RWPE1 (cell line): ENCODE measurements around the gene TTLL8.

ENCODE experiments used
- CTCF ChIA-PET: fragments of 350-600 bp; sonication (Branson Sonifier 250); formaldehyde crosslinking; extraction: SDS; loops from one replicate; lab custom pipeline; 2021; lab: Yijun Ruan, JAX
- POLR2A ChIA-PET: fragments of 400-600 bp; formaldehyde crosslinking; extraction: SDS; loops from one replicate; lab custom pipeline; 2020; ENCODE audit warnings: antibody characterized with exemption; ENCODE audit not compliant: low non-redundant PET; lab: Yijun Ruan, JAX
- DNase-seq: peaks from one replicate; pipeline ENCODE4 v3.0.0; 2012; ENCODE audit warnings: low spot score
- H3K27ac ChIP-seq: fragments of 450-650 bp; 2 replicates; pipeline ENCODE4 v1.5.1; 2017
- TF ChIP-seq, protein P1 (sequence below): fragments of 450-650 bp; conservative IDR thresholded peaks from 2 replicates; pipeline ENCODE4 v1.5.1; 2017; ENCODE audit warnings: low read depth, mild to moderate bottlenecking

Gene TTLL8

DNA sequence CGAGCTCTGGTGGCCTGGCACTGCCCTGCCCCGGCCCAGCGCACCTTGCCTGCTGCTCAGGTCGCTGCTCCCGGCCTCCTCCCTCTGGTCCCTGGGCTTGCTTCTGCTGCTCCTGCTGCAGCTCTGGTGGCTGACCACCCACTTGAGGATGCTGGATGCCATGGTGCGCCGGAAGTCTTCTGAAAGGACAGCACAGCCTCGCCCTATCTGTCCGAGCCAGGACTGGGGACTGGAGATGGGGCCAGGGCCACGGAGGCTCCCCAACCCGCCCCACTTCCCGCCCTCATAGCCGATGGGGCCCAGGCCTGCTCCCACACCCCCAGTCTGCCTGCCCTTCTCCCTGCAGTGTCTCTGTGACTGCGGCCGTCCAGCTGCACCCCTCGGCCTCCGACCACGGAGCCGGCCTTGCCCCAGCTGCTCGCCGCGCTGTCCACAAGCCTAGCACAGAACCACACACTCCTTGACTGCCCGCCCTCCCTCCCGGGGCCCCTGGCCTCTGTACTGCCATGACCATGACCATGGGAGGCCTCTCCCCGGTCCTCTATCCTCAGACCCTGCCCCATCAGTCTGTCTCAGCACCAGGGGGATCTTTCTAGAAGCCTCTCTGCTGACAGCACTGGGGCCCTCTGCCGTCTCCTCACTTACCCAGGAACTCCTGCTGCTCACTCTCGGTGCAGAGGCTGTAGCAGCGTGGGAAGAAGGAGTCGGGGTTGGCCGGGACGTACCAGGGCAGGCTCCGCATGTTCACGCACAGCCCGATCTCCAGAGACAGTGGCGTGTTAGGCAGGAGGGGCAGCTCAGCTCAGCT, 12.7 kb downstream of the TTLL8 start:
- no peak for DNase-seq
- ChIA-PET POLR2A (no interaction called here), CTCF (no interaction called here)
- H3K27ac ChIP-seq: no peak overlapping the region
- TF ChIP-seq, protein P1, sequence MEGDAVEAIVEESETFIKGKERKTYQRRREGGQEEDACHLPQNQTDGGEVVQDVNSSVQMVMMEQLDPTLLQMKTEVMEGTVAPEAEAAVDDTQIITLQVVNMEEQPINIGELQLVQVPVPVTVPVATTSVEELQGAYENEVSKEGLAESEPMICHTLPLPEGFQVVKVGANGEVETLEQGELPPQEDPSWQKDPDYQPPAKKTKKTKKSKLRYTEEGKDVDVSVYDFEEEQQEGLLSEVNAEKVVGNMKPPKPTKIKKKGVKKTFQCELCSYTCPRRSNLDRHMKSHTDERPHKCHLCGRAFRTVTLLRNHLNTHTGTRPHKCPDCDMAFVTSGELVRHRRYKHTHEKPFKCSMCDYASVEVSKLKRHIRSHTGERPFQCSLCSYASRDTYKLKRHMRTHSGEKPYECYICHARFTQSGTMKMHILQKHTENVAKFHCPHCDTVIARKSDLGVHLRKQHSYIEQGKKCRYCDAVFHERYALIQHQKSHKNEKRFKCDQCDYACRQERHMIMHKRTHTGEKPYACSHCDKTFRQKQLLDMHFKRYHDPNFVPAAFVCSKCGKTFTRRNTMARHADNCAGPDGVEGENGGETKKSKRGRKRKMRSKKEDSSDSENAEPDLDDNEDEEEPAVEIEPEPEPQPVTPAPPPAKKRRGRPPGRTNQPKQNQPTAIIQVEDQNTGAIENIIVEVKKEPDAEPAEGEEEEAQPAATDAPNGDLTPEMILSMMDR: no peak

DNA sequence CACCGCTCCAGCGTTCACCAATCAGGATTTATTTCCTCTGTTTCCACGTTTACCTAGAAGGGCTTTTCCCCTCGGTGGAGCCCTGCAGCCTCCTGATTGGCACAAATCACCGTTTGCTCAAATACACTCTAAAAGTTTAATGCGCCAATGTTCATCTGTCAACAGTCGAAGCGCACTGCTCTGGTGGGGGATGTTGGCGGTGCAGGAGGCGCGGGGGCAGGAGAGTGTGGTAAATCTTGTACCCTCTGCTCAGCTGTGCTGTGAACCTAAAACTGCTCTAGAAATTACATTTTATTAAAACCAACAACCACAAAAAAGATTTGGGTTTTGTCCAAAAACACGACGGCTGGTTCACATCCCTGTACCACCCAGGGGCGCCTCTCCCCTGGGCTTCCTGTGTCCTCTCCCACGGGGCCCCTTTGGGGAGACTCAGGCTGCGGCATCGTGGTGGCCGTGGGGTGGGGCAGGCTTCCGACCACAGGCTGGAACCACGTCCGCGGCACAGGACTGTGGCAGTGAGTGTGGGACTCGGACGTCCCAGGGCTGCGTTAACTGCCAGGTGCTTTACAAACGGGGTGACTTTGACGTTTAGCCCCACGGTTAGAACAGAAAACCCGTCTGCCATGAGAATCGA, 13.5 kb downstream of the TTLL8 start:
- no peak overlapping the region for H3K27ac ChIP-seq
- TF ChIP-seq, protein P1: no peak
- no peak for DNase-seq
- ChIA-PET CTCF (no interaction called here), POLR2A (no interaction called here)

DNA sequence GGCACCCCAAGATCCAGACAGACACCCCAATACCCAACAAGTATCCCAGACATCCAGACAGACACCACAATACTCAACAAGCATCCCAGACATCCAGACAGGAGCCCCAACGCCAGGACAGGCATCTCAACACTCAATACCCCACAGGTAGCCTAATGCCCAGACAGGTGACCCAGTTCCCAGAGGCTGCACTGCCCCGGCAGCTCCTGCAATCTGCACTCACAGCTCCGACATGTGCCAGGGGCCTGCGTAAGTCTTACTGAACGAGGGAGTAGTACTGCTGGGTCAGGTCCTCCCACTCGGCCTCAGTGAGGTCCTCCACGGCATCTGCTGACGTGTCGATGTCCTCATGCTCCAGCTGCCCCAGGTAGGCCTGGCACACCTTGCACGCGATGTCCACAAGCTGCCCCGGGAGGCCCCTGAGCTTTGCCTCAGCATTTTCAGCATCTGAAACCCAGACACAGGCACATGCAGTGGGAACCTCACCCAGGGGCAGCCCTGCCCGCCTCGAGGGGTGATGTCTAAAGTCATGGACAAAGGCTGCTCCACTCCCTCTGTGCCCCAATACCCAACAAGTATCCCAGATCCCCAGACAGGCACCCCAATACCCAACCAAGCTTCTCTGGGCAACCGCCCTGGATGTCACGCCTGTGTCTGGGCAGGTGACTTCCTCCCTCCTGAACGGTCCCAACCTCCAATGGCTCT, 16.6 kb downstream of the TTLL8 start:
- no peak for DNase-seq
- CTCF ChIA-PET: interaction anchor here (0.6 kb wide), 1 partner anchor 102 kb away, joined by 3 read pairs; no protein-coding TSS in a partner anchor
- no peak overlapping the region for H3K27ac ChIP-seq
- TF ChIP-seq, protein P1: no peak
- POLR2A ChIA-PET: no interaction called here

DNA sequence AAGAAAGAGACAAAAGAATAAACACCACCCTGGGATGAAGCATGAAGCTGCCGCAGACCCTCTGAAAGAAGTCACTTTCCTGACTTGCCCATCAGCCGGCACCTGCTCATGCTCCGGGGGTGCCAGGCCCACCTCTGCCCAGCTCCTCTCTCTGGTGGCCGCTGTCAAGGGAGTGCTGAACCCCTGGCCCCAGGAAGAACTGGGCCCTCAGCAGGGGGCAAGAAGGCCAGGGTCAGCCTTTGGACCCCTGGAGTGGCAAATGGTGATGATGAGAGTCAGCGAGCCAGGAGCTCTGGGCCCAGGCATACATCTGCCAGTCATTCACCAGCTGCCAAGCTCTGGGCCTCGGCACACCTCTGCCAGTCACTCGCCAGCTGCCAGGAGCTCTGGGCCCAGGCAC, 17.4 kb downstream of the TTLL8 start:
- ChIA-PET POLR2A (no interaction called here), CTCF (no interaction called here)
- H3K27ac ChIP-seq: no peak overlapping the region
- DNase-seq: no peak
- TF ChIP-seq, protein P1: no peak

DNA sequence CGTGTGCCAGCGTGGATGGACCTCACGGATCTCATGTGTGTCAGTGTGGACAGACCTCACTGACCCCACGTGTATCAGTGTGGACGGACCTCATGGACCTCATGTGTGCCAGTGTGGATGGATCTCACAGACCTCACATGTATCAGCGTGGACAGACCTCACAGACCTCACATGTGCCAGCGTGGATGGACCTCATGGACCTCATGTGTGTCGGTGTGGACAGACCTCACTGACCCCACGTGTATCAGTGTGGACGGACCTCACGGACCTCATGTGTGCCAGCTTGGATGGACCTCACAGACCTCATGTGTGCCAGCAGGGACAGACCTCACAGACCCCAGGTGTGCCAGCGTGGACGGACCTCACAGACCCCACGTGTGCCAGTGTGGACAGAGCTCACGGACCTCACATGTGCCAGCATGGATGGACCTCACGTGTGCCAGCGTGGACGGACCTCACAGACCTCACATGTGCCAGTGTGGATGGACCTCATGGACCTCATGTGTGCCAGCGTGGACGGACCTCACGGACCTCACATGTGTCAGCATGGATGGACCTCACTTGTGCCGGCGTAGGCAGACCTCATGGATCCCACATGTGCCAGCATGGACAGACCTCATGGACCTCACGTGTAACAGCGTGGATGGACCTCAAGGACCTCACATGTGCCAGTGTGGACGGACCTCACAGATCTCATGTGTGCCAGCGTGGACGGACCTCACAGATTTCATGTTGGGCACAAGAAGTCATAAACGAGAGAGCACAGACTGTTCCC, 18.2 kb downstream of the TTLL8 start:
- POLR2A ChIA-PET: no interaction called here
- TF ChIP-seq, protein P1: no peak
- CTCF ChIA-PET: no interaction called here
- DNase-seq: no peak
- no peak overlapping the region for H3K27ac ChIP-seq
